ENCODE data around the gene CYBA. TPM values are rescaled to one million over a fixed set of nuclear protein-coding genes. Genes with fewer than 3 reads are reported as not detected.
"Not testable (repeated sequence)": the region's sequence is repeated elsewhere in the genome, so short reads cannot be mapped to it uniquely, and the experiment has no call there.

Gene CYBA
- polyA plus RNA-seq, 1 experiment = 187 TPM

DNA sequence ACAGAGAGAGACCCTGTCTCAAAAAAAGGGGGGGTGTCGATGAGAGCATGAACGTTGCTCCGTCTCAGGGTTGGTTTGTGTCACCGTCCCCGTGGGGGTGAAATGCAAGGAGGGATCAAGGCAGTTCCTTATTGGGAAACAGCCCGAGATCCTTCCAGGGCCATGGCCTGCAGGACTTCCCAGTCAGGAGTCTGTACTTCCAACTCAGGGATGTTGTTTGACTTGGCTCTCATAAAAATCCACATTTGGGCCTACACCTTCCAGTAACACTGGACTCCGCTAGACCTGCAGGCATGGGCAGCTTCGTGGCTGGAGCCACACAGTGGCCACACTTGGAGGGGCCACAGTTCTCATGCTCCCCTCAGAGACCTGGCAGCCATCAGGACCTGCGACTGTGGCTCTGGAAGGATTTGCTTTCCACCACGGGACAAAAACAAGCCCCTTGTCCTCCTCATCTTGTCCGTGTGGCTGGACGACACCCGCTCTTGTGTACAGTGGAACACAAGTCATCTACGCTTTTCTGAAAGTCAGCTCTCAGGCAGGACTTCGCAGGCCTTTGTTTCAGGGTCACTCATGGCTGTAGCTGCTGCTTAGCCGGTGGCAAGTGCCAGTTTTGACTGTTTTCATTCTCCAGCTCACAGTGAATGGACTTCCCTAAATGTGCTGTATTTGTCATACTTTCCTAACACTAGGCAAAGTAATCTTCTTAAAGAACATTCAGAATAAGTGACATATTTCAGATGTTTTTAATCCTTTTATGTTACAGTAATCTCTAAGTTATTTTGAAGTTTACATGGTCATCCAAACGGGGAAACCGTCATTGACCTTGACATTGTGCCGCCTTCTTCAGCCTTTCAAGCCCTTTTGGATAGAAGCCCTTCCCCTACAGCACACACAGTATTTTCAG is 36.7 kb downstream of the CYBA start:
- POLR2A ChIA-PET = no interaction called here
- TF ChIP-seq, protein P1, sequence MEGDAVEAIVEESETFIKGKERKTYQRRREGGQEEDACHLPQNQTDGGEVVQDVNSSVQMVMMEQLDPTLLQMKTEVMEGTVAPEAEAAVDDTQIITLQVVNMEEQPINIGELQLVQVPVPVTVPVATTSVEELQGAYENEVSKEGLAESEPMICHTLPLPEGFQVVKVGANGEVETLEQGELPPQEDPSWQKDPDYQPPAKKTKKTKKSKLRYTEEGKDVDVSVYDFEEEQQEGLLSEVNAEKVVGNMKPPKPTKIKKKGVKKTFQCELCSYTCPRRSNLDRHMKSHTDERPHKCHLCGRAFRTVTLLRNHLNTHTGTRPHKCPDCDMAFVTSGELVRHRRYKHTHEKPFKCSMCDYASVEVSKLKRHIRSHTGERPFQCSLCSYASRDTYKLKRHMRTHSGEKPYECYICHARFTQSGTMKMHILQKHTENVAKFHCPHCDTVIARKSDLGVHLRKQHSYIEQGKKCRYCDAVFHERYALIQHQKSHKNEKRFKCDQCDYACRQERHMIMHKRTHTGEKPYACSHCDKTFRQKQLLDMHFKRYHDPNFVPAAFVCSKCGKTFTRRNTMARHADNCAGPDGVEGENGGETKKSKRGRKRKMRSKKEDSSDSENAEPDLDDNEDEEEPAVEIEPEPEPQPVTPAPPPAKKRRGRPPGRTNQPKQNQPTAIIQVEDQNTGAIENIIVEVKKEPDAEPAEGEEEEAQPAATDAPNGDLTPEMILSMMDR (IDR thresholded peaks at IDR 0.05; ENCODE audit: insufficient read depth, low read depth, low read length) = no peak
- Histone ChIP-seq H3K4me3 (ENCODE audit: low read depth, low read length) (no peak overlapping the region), H3K27me3 (ENCODE audit: control insufficient read depth, insufficient read depth, low read length) (no peaks in the 10 kb centered on the region), H3K36me3 (ENCODE audit: control insufficient read depth, insufficient read depth, low read length) (peaks cover 20% of the 10 kb centered on the region)
- CTCF ChIA-PET = no interaction called here
- no peak for DNase-seq (ENCODE audit: low read depth)

DNA sequence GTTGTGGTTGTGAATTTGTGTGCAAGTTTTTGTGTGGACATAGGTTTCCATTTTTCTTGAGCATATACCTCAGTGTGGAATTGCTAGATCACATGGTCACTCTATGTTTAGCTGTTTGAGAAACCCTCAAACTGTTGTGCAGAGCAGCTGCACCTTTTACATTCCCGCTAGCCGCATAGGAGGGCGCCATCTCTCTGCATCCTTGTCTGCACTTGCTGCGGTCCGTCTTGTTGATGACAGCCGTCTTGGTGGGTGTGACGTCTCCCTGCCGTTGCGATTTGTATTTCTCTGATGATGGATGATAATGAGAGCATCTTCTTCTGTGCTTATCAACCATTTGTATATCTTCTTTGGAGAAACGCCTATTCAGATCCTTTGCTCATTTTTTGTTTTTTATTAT is 37.6 kb downstream of the CYBA start:
- TF ChIP-seq, protein P1 (IDR thresholded peaks at IDR 0.05; ENCODE audit: insufficient read depth, low read depth, low read length) = no peak
- Histone ChIP-seq H3K4me3 (ENCODE audit: low read depth, low read length) (no peak overlapping the region), H3K36me3 (ENCODE audit: control insufficient read depth, insufficient read depth, low read length) (peaks cover 22% of the 10 kb centered on the region), H3K27me3 (ENCODE audit: control insufficient read depth, insufficient read depth, low read length) (no peaks in the 10 kb centered on the region)
- ChIA-PET POLR2A (no interaction called here), CTCF (interaction anchor here (1.1 kb wide), 1 partner anchor 18 kb away, joined by 3 read pairs; no protein-coding TSS in a partner anchor)
- no peak for DNase-seq (ENCODE audit: low read depth)

DNA sequence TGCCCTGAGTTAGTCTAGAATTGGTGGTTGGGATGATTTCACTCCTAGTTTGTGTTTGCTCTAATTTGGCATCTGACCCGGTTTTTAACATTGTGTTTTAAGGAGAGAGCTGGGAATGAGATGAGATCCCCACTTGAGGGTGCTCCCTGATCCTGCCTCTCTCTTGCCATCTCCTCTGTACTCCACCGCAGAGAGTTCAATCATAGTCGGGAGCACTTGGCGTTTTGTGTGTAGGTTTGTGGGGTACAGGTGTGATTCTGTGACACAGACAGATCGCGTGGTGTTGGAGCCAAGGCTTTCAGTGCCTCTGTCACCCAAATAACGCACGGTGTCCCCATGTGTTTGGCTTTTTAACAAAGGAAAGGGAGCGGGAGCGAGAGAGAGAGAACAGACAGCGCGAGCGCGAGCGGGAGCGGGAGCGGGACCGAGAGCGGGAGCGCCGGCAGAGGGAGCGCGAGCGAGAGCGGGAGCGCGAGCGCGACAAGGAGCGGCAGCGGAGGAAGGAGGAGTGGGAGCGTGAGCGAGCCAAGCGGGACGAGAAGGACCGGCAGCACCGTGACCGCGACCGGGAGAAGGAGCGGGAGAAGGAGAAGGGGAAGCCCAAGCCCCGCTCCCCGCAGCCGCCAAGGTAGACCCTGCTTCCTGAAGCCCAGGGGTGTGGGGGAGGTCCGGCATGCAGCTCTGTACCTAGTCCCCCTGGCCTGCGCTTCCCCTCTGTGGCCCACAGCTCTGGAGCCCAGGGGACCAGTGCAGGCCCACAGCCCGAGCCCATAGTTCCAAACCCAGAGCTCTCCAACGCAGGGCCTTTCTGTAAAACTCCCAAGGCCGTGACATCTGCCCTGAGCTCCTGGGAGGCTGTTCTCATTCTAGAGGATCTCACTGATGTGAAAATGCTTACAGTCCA is 39.7 kb downstream of the CYBA start:
- no peak for DNase-seq (ENCODE audit: low read depth)
- no peak overlapping the region for H3K4me3 ChIP-seq (ENCODE audit: low read depth, low read length)
- ChIA-PET CTCF (no interaction called here), POLR2A (no interaction called here)
- H3K36me3 ChIP-seq (ENCODE audit: control insufficient read depth, insufficient read depth, low read length) = peaks cover 20% of the 10 kb centered on the region
- TF ChIP-seq, protein P1 (IDR thresholded peaks at IDR 0.05; ENCODE audit: insufficient read depth, low read depth, low read length) = no peak
- H3K27me3 ChIP-seq (ENCODE audit: control insufficient read depth, insufficient read depth, low read length) = no peaks in the 10 kb centered on the region

DNA sequence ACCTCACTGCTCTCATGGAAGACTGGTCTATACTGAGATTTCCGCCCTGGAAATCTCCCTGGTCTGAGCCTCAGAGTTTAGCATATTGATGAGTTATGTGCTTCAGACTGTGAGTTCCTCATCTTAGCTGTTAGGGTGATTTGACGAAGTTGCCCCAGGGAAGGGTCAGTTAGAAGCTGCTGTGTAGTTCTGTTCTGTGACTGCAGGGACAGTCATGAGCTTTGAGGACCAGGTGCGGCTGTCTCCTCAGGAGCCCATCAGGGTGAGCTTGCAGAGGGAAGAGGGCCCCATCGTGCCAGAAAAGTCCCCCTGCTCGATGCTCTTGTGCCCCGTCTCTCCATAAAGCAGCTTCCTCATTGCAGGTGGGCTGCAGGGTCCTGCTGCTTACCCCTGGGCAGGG is 40.8 kb downstream of the CYBA start:
- peaks cover 26% of the 10 kb centered on the region for H3K36me3 ChIP-seq (ENCODE audit: control insufficient read depth, insufficient read depth, low read length)
- CTCF ChIA-PET = interaction anchor here (1.1 kb wide), 1 partner anchor 17 kb away, joined by 3 read pairs; no protein-coding TSS in a partner anchor

DNA sequence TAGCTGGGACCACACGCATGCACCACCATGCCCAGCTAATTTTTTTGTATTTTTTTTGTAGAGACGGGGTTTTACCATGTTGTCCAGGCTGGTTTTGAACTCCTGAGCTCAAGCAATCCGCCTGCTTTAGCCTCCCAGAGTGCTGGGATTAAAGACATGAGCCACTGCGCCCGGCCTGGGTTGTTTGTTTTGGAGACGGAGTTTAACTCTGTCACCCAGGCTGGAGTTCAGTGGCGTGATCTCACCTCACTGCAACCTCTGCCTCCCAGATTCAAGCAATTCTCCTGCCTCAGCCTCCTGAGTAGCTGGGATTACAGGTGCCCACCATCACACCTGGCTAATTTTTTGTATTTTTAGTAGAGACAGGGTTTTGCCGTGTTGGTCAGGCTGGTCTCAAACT is 41.4 kb downstream of the CYBA start:
- POLR2A ChIA-PET; H3K4me3 ChIP-seq (ENCODE audit: low read depth, low read length); DNase-seq (ENCODE audit: low read depth); H3K27me3 ChIP-seq (ENCODE audit: control insufficient read depth, insufficient read depth, low read length): not testable (repeated sequence)
- H3K36me3 ChIP-seq (ENCODE audit: control insufficient read depth, insufficient read depth, low read length) = peaks cover 29% of the 10 kb centered on the region
- CTCF ChIA-PET = interaction anchor here (0.7 to 1.1 kb wide), 2 partner anchors 16 to 47 kb away, joined by 3 read pairs; no protein-coding TSS in a partner anchor

More for the DNA sequence above, 40.8 kb downstream of the CYBA start:
- no peak for DNase-seq (ENCODE audit: low read depth)
- no peak overlapping the region for H3K4me3 ChIP-seq (ENCODE audit: low read depth, low read length)
- TF ChIP-seq, protein P1 (IDR thresholded peaks at IDR 0.05; ENCODE audit: insufficient read depth, low read depth, low read length) = peak; percentile 10; the same call in 1 of the 2 replicates
- POLR2A ChIA-PET = no interaction called here
- no peaks in the 10 kb centered on the region for H3K27me3 ChIP-seq (ENCODE audit: control insufficient read depth, insufficient read depth, low read length)

Data from BJ (cell line).